IMR-90 (cell line): ENCODE measurements around the gene HSD17B8. TPM values are rescaled to one million over a fixed set of nuclear protein-coding genes. Genes with fewer than 3 reads are reported as not detected.

Source experiments
- ATAC-seq: fragments of 200-7000 bp; cut with Tn5 transposase; 2 replicates; pipeline ENCODE4 v1.9.1; 2020; ENCODE audit warnings: low read depth, mild to moderate bottlenecking, moderate library complexity
- BruUV-seq: library from RNA; stranded (reverse); fragments of 400-500 nt; replicated peaks from 2 replicates; lab custom pipeline; 2021; lab: Mats Ljungman, UMichigan
- CTCF ChIA-PET: fragments of 300-600 bp; formaldehyde crosslinking; extraction: SDS; loops from one replicate; lab custom pipeline; 2021; ENCODE audit warnings: antibody characterized with exemption; lab: Yijun Ruan, JAX
- POLR2A ChIA-PET: fragments of 300-600 bp; sonication (Branson Sonifier 250); formaldehyde crosslinking; loops from one replicate; lab custom pipeline; 2022; ENCODE audit warnings: antibody characterized with exemption; ENCODE audit not compliant: unreplicated experiment; lab: Charles Lee
- DNase-seq: peaks from one replicate; pipeline ENCODE4 v3.0.0; 2013
- H2AFZ ChIP-seq: replicated peaks from 2 replicates; pipeline ENCODE3; 2013; ENCODE audit warnings: low read length, mild to moderate bottlenecking; ENCODE audit not compliant: poor library complexity
- H2AK5ac ChIP-seq: 2 replicates; pipeline ENCODE4 v1.6.1; 2013; ENCODE audit warnings: low read depth, low read length, inconsistent platforms
- H2AK9ac ChIP-seq: replicated peaks from 2 replicates; pipeline ENCODE3; 2013; ENCODE audit warnings: mild to moderate bottlenecking, low read depth, low read length, moderate library complexity; ENCODE audit not compliant: poor library complexity
- H2BK120ac ChIP-seq: 2 replicates; pipeline ENCODE4 v1.6.1; 2013; ENCODE audit warnings: low read depth, low read length, inconsistent platforms
- H2BK15ac ChIP-seq: 3 replicates; pipeline ENCODE4 v1.6.1; 2013; ENCODE audit warnings: low read depth, low read length, inconsistent platforms
- H2BK20ac ChIP-seq: 2 replicates; pipeline ENCODE4 v1.6.1; 2013; ENCODE audit warnings: low read depth, mild to moderate bottlenecking, inconsistent platforms, low read length, moderate library complexity
- H2BK5ac ChIP-seq: 2 replicates; pipeline ENCODE4 v1.6.1; 2013; ENCODE audit warnings: mild to moderate bottlenecking, low read depth, low read length, inconsistent platforms; ENCODE audit not compliant: poor library complexity, severe bottlenecking
- H3K14ac ChIP-seq: replicated peaks from 2 replicates; pipeline ENCODE4 v1.6.1; 2013; ENCODE audit warnings: low read depth, low read length, inconsistent platforms
- H3K18ac ChIP-seq: 2 replicates; pipeline ENCODE4 v1.6.1; 2013; ENCODE audit warnings: low read depth, low read length, control low read depth
- H3K23ac ChIP-seq: 2 replicates; pipeline ENCODE4 v1.6.1; 2013; ENCODE audit warnings: low read depth, low read length, inconsistent platforms
- H3K27ac ChIP-seq: 2 replicates; pipeline ENCODE4 v1.5.1; 2013; ENCODE audit warnings: mild to moderate bottlenecking, control low read depth, low read length; ENCODE audit not compliant: insufficient read depth
- H3K27me3 ChIP-seq: 2 replicates; pipeline ENCODE4 v1.6.1; 2013; ENCODE audit warnings: low read length; ENCODE audit not compliant: control insufficient read depth, insufficient read depth
- H3K36me3 ChIP-seq: 2 replicates; pipeline ENCODE4 v1.6.1; 2013; ENCODE audit warnings: low read length, mixed read lengths; ENCODE audit not compliant: control insufficient read depth, insufficient read depth
- H3K4ac ChIP-seq: 2 replicates; pipeline ENCODE4 v1.6.1; 2013; ENCODE audit warnings: low read depth, low read length, inconsistent platforms
- H3K4me1 ChIP-seq: 2 replicates; pipeline ENCODE4 v1.6.1; 2013; ENCODE audit warnings: low read length, mixed read lengths; ENCODE audit not compliant: control insufficient read depth, insufficient read depth
- H3K4me2 ChIP-seq: 2 replicates; pipeline ENCODE4 v1.6.1; 2013; ENCODE audit warnings: low read depth, mild to moderate bottlenecking, control low read depth, low read length, moderate library complexity
- H3K4me3 ChIP-seq: 2 replicates; pipeline ENCODE4 v1.5.1; 2013; ENCODE audit warnings: low read depth, mild to moderate bottlenecking, control low read depth, low read length, moderate library complexity; ENCODE audit not compliant: insufficient read depth
- H3K56ac ChIP-seq: 2 replicates; pipeline ENCODE4 v1.6.1; 2013; ENCODE audit warnings: low read length, inconsistent platforms; ENCODE audit not compliant: insufficient read depth; ENCODE audit errors: extremely low read depth
- H3K79me1 ChIP-seq, 2 experiments: 2 replicates each; pipeline ENCODE4 v1.6.1; 2013; ENCODE audit warnings: low read length in 2 of 2, inconsistent platforms in 1 of 2, low read depth in 1 of 2
- H3K9ac ChIP-seq: 2 replicates; pipeline ENCODE4 v1.6.1; 2013; ENCODE audit warnings: low read depth, low read length, control low read depth
- H3K9me1 ChIP-seq: 2 replicates; pipeline ENCODE4 v1.6.1; 2013; ENCODE audit warnings: low read length, inconsistent platforms; ENCODE audit not compliant: insufficient read depth
- H3K9me3 ChIP-seq: 2 replicates; pipeline ENCODE4 v1.6.1; 2013; ENCODE audit warnings: low read length; ENCODE audit not compliant: control insufficient read depth, insufficient read depth
- H4K20me1 ChIP-seq: 2 replicates; pipeline ENCODE4 v1.6.1; 2013; ENCODE audit warnings: low read length, inconsistent platforms; ENCODE audit not compliant: insufficient read depth
- H4K5ac ChIP-seq: 2 replicates; pipeline ENCODE4 v1.6.1; 2013; ENCODE audit warnings: mild to moderate bottlenecking, low read depth, low read length, control low read depth
- H4K8ac ChIP-seq, 2 experiments: 2 replicates each; pipeline ENCODE4 v1.6.1; 2013; ENCODE audit warnings: low read depth in 2 of 2, low read length in 2 of 2, control low read depth in 1 of 2, inconsistent platforms in 1 of 2
- H4K91ac ChIP-seq: 2 replicates; pipeline ENCODE4 v1.6.1; 2013; ENCODE audit warnings: low read depth, low read length, inconsistent platforms; ENCODE audit not compliant: insufficient read depth
- BHLHE40 ChIP-seq: fragments of 150-350 bp; IDR thresholded peaks from 2 replicates; pipeline ENCODE4 v1.6.1; 2016; ENCODE audit warnings: mild to moderate bottlenecking, low read depth, low read length
- CEBPB ChIP-seq: IDR thresholded peaks from 2 replicates; pipeline ENCODE4 v1.6.1; 2012; ENCODE audit warnings: low read depth, low read length, improper control_type of control experiment
- CHD1 ChIP-seq: IDR thresholded peaks from 2 replicates; pipeline ENCODE4 v1.6.1; 2012; ENCODE audit warnings: low read depth, low read length, improper control_type of control experiment
- CTCF ChIP-seq: conservative IDR thresholded peaks from 2 replicates; pipeline ENCODE4 v1.5.1; 2012; ENCODE audit warnings: mild to moderate bottlenecking, low read depth, low read length, improper control_type of control experiment
- ELK1 ChIP-seq: fragments of 150-350 bp; IDR thresholded peaks from 2 replicates; pipeline ENCODE4 v1.6.1; 2016; ENCODE audit warnings: low read depth, mild to moderate bottlenecking, low read length, moderate library complexity, borderline replicate concordance
- FOS ChIP-seq: fragments of 150-350 bp; IDR thresholded peaks from 2 replicates; pipeline ENCODE4 v1.6.1; 2016; ENCODE audit warnings: low read depth, low read length
- MAFK ChIP-seq: IDR thresholded peaks from 2 replicates; pipeline ENCODE4 v1.6.1; 2012; ENCODE audit warnings: low read depth, low read length, improper control_type of control experiment
- MAZ ChIP-seq: IDR thresholded peaks from 2 replicates; pipeline ENCODE4 v1.6.1; 2012; ENCODE audit warnings: low read depth, mild to moderate bottlenecking, low read length, improper control_type of control experiment, moderate library complexity, borderline replicate concordance
- MXI1 ChIP-seq: IDR thresholded peaks from 2 replicates; pipeline ENCODE4 v1.6.1; 2012; ENCODE audit warnings: low read depth, mild to moderate bottlenecking, low read length, moderate library complexity, borderline replicate concordance
- NFE2L2 ChIP-seq: fragments of 150-350 bp; IDR thresholded peaks from 2 replicates; pipeline ENCODE4 v1.6.1; 2016; ENCODE audit warnings: low read depth, mild to moderate bottlenecking, low read length
- POLR2A ChIP-seq: IDR thresholded peaks from 2 replicates; pipeline ENCODE4 v1.6.1; 2012; ENCODE audit warnings: mild to moderate bottlenecking, low read depth, low read length
- RCOR1 ChIP-seq: IDR thresholded peaks from 2 replicates; pipeline ENCODE4 v1.6.1; 2012; ENCODE audit warnings: mild to moderate bottlenecking, low read length, improper control_type of control experiment; ENCODE audit not compliant: insufficient replicate concordance
- SMC3 ChIP-seq: fragments of 150-350 bp; IDR thresholded peaks from 2 replicates; pipeline ENCODE4 v1.6.1; 2016; ENCODE audit warnings: low read depth, mild to moderate bottlenecking, antibody characterized with exemption, low read length, moderate library complexity
- USF2 ChIP-seq: fragments of 150-350 bp; IDR thresholded peaks from 2 replicates; pipeline ENCODE4 v1.6.1; 2017; ENCODE audit warnings: mild to moderate bottlenecking, antibody characterized with exemption, low read length, low read depth
- WGBS, 2 experiments: methylation state at CpG; one replicate each; pipeline versions ENCODE4 v1.1.5 to v1.1.7; 2013; ENCODE audit warnings: missing lambda C conversion rate in 2 of 2; ENCODE audit not compliant: insufficient read length in 1 of 2; ENCODE audit errors: extremely low coverage in 2 of 2; 5-methylcytosine and 5-hydroxymethylcytosine counted together
- dilution Hi-C: fragments of 300-500 bp; cut with HindIII; formaldehyde crosslinking; loops from one replicate; pipeline ENCODE4 v1.14.3; 2018; ENCODE audit warnings: low sequenced_read_pairs; ENCODE audit not compliant: unreplicated experiment
- in situ Hi-C: fragments of 300-500 bp; cut with MboI; formaldehyde crosslinking; loops from 3 replicates; pipeline ENCODE4 v1.14.3; 2019; ENCODE audit warnings: low sequenced_read_pairs, inconsistent platforms, mixed read lengths
- intact Hi-C: fragments of 100-400 bp; cut with micrococcal nuclease; formaldehyde crosslinking; loops from 2 replicates; pipeline ENCODE4 v1.10.0; 2022
- polyA plus RNA-seq, 3 experiments: library from polyadenylated mRNA; depleted of rRNA; stranded (reverse); fragments of >200 nt; gene quantifications; 2 replicates each; pipeline ENCODE4 v1.2.3, GENCODE V29; 2012; ENCODE audit warnings: low replicate concordance in 1 of 3
- total RNA-seq: library from RNA; depleted of rRNA; stranded (reverse); fragments of >200 nt; gene quantifications from 2 replicates; pipeline ENCODE4 v1.2.3, GENCODE V29; 2012

The HSD17B8 gene
- total and polyA plus RNA-seq, 2 of the 4 experiments (the other 2 are of a cell fraction), result 1.6 to 4.3 TPM

GRCh38 chr6:33164176-33164575 lies 40.3 kb upstream of the HSD17B8 start:
- Histone ChIP-seq H3K9me3 (no peaks in the 10 kb centered on the region), H3K56ac (no peak overlapping the region), H3K4me1 (peaks cover 9% of the 10 kb centered on the region), H4K20me1 (no peaks in the 10 kb centered on the region), H3K27me3 (peaks cover 7% of the 10 kb centered on the region), H3K79me1 (no peaks in the 10 kb centered on the region), H3K36me3 (no peaks in the 10 kb centered on the region), H2BK120ac (no peak overlapping the region), H3K23ac (no peak overlapping the region), H4K91ac (no peak overlapping the region), H3K4me3 (no peak overlapping the region), H2AK5ac (no peak overlapping the region), H3K27ac (no peak overlapping the region), H3K4ac (no peak overlapping the region), H3K14ac (no peak overlapping the region), H3K9me1 (peaks cover 5% of the 10 kb centered on the region; the same call in 1 of the 2 replicates), H3K4me2 (no peak overlapping the region), H3K18ac (no peak overlapping the region), H2BK5ac (no peak overlapping the region), H2BK20ac (no peak overlapping the region), H2BK15ac (no peak overlapping the region), H4K8ac (no peak overlapping the region), H4K5ac (no peak overlapping the region), H3K9ac (no peak overlapping the region), H2AK9ac (no peak overlapping the region), H2AFZ (no peak overlapping the region)
- ChIA-PET POLR2A (no interaction called here), CTCF (no interaction called here)
- 38% methylated on average over 5 of the region's 10 CpGs; no CpG with 5 or more reads in 1 of the 2 experiments for WGBS, 2 experiments
- no peak for ATAC-seq
- no peak for TF ChIP-seq RCOR1
- TF ChIP-seq FOS, result no peak
- no peak for TF ChIP-seq NFE2L2
- TF ChIP-seq SMC3, result no peak
- TF ChIP-seq MAFK, result no peak
- TF ChIP-seq USF2, result no peak
- TF ChIP-seq CHD1, result no peak
- no peak for TF ChIP-seq POLR2A
- TF ChIP-seq CTCF, result no peak
- TF ChIP-seq MXI1, result no peak
- TF ChIP-seq ELK1, result no peak
- no peak for TF ChIP-seq MAZ
- no peak for TF ChIP-seq BHLHE40
- no peak for TF ChIP-seq CEBPB
- in situ Hi-C loops, result loop anchor here (5.0 to 10.0 kb wide), 2 partner anchors 83 to 149 kb away; no protein-coding TSS in a partner anchor
- dilution Hi-C loops, result no loop called here
- intact Hi-C loops, result no loop called here
- no TSS peak for BruUV-seq
- DNase-seq, result no peak
